ENCODE results near the gene SEMA6A.

DNA sequence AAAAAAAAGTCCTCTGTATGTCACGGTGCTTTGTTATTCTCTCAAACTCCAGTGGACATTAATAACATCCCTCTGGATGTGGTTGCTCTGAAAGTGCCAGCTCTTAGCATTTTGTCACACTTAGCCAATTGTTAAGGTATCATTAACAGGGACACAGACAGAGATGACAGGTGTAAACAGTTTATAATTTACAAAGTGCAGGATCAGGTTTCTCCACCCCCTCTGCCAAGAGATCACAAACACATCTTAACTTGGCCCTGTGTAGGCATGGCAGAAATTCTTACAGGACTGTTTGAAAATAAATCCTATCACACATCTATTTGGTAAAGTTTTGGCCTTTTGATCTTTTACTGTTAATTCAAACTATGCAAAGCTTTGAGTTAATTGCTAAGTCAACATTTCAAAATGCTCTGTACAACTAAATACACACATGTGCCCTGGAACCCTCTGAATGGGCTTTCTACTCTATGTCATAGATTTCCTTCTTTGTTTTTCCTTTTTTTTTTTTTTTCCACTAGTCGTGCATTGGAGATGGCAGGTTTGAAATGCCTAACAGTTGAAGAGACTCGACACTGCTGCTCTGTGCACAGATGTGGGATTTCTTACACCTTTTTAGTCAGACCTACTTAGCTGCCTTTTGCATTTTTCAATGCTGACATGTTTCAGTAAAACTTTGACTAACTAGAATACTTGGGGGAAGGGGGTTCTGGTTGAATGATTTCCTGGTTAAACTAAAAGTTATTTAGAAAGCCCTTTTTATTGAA is 41.7 kb downstream of the SEMA6A start:
- TF ChIP-seq, protein P1, sequence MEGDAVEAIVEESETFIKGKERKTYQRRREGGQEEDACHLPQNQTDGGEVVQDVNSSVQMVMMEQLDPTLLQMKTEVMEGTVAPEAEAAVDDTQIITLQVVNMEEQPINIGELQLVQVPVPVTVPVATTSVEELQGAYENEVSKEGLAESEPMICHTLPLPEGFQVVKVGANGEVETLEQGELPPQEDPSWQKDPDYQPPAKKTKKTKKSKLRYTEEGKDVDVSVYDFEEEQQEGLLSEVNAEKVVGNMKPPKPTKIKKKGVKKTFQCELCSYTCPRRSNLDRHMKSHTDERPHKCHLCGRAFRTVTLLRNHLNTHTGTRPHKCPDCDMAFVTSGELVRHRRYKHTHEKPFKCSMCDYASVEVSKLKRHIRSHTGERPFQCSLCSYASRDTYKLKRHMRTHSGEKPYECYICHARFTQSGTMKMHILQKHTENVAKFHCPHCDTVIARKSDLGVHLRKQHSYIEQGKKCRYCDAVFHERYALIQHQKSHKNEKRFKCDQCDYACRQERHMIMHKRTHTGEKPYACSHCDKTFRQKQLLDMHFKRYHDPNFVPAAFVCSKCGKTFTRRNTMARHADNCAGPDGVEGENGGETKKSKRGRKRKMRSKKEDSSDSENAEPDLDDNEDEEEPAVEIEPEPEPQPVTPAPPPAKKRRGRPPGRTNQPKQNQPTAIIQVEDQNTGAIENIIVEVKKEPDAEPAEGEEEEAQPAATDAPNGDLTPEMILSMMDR (IDR thresholded peaks at IDR 0.05) = no peak
- TF ChIP-seq EP300 (IDR thresholded peaks at IDR 0.05) (no peak), NR3C1 (IDR thresholded peaks at IDR 0.05) (no peak)
- TF ChIP-seq, protein P2, sequence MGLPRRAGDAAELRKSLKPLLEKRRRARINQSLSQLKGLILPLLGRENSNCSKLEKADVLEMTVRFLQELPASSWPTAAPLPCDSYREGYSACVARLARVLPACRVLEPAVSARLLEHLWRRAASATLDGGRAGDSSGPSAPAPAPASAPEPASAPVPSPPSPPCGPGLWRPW (IDR thresholded peaks at IDR 0.05) = no peak
- TF ChIP-seq, protein P3, sequence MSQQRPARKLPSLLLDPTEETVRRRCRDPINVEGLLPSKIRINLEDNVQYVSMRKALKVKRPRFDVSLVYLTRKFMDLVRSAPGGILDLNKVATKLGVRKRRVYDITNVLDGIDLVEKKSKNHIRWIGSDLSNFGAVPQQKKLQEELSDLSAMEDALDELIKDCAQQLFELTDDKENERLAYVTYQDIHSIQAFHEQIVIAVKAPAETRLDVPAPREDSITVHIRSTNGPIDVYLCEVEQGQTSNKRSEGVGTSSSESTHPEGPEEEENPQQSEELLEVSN (IDR thresholded peaks at IDR 0.05; ENCODE audit: borderline replicate concordance, low read depth) = no peak

Data from A549 (cell line).